ENCODE results near the gene FAM114A1.
"Not testable (repeated sequence)": the region's sequence is repeated elsewhere in the genome, so short reads cannot be mapped to it uniquely, and the experiment has no call there.

FAM114A1 gene

GRCh38 chr4:38941906-38942305, 74.3 kb downstream of the FAM114A1 start:
- DNase-seq, result not testable (repeated sequence)

GRCh38 chr4:38943343-38943742, 75.7 kb downstream of the FAM114A1 start:
- no peak for DNase-seq

GRCh38 chr4:38944440-38944839, 76.8 kb downstream of the FAM114A1 start:
- DNase-seq, result no peak

- DNase-seq, result no peak
These were observed 79.3 kb downstream of the FAM114A1 start for GRCh38 chr4:38946919-38947318.

GRCh38 chr4:38948551-38948950, 80.9 kb downstream of the FAM114A1 start:
- DNase-seq, result no peak

GRCh38 chr4:38949411-38950051, 81.9 kb downstream of the FAM114A1 start:
- no peak for DNase-seq

GRCh38 chr4:38950159-38950558, 82.6 kb downstream of the FAM114A1 start:
- DNase-seq, result no peak

- DNase-seq, result no peak
These were observed 83.1 kb downstream of the FAM114A1 start for GRCh38 chr4:38950734-38951133.

GRCh38 chr4:38951598-38951997, 84.0 kb downstream of the FAM114A1 start:
- no peak for DNase-seq

GRCh38 chr4:38952017-38952416, 84.4 kb downstream of the FAM114A1 start:
- no peak for DNase-seq

- no peak for DNase-seq
These were observed 87.1 kb downstream of the FAM114A1 start for GRCh38 chr4:38954727-38955126.

- DNase-seq, result no peak
These were observed 88.4 kb downstream of the FAM114A1 start for GRCh38 chr4:38955957-38956356.

GRCh38 chr4:38957261-38957815, 89.7 kb downstream of the FAM114A1 start:
- no peak for DNase-seq

- no peak for DNase-seq
These were observed 90.3 kb downstream of the FAM114A1 start for GRCh38 chr4:38957893-38958292.

- DNase-seq, result no peak
These were observed 91.0 kb downstream of the FAM114A1 start for GRCh38 chr4:38958453-38959190.

- DNase-seq, result not testable (repeated sequence)
These were observed 91.6 kb downstream of the FAM114A1 start for GRCh38 chr4:38959248-38959647.

- DNase-seq, result no peak
These were observed 97.6 kb downstream of the FAM114A1 start for GRCh38 chr4:38964942-38965775.

- no peak for DNase-seq
These were observed 98.3 kb downstream of the FAM114A1 start for GRCh38 chr4:38965866-38966265.

GRCh38 chr4:38967260-38968095, 99.9 kb downstream of the FAM114A1 start:
- no peak for DNase-seq

GRCh38 chr4:38968668-38969067, 101.1 kb downstream of the FAM114A1 start:
- no peak for DNase-seq

GRCh38 chr4:38976308-38976707, 108.7 kb downstream of the FAM114A1 start:
- DNase-seq, result no peak

GRCh38 chr4:38979081-38979480, 111.5 kb downstream of the FAM114A1 start:
- DNase-seq, result no peak
